Epidermal melanocyte (primary cell): Measurements from ENCODE around the gene UQCR11.

ENCODE experiments used
- DNase-seq: peaks from one replicate; pipeline ENCODE4 v3.0.0; 2011; ENCODE audit warnings: low spot score; ENCODE audit not compliant: insufficient read length

The UQCR11 gene

DNA sequence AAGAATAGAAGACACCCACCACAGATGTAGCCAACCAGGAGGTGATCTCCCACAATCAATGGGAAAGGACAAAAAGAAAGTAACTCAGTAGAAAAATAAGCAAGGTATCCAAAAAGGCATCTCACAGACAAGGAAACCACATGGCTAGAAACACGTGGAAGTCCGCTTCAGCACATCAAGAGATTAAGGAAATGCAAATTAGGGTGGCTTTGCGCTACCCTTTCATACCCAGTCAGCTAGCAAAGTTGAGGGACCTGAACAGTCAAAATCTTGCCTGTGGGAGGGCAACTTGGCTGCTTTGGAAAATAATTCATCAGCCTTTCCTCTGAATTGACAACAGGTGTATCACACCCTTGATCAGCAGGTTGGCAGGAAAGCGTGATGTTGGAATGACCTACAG lies 11.6 kb upstream of the UQCR11 start:
- no peak for DNase-seq

DNA sequence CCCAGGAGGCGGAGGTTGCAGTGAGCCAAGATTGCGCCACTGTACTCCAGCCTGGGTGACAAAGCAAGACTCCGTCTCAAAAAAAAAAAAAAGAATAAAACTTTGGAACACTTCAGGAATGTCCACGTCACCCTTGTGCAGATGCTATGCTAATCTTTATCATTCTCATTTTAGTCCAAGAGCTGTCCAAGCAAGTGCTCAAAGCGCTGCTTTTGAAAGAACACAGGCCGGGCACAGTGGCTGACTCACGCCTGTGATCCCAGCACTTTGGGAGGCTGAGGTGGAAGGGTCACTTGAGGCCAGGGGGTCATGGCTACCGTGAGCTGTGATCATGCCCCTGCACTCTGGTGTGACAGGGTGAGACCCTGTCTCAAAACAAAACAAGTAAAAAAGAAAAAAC lies 11.1 kb upstream of the UQCR11 start:
- no peak for DNase-seq

DNA sequence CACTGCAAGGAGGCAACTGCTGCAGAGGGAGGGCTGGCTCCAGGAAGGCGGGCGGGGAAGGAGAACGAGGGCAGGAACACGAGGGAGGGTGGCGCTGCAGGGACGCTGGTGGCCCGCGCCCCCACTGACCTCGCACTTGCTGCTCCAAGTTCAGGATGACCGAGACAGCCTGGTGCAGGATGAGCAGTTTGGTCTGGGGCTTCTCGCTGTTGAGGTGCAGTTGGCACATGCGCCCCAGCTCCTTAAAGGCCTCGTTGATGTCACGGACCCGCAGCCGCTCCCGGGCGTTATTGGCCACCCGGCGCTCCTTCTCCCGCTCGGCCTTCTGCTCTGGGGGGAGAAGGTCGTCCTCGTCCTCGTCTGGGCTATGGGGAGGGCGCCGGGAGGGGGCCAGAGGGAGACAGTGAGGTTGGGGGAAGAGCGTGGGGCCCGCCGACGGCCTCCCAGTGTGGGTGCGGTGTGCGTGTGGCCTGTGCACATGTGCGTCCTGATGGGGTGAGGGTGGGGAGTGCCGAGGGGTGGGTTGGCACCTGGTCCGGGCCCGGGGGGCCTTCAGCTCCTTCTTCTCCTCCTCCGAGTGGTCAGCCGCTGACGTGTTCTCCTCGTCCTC lies 10.0 kb upstream of the UQCR11 start:
- no peak for DNase-seq

DNA sequence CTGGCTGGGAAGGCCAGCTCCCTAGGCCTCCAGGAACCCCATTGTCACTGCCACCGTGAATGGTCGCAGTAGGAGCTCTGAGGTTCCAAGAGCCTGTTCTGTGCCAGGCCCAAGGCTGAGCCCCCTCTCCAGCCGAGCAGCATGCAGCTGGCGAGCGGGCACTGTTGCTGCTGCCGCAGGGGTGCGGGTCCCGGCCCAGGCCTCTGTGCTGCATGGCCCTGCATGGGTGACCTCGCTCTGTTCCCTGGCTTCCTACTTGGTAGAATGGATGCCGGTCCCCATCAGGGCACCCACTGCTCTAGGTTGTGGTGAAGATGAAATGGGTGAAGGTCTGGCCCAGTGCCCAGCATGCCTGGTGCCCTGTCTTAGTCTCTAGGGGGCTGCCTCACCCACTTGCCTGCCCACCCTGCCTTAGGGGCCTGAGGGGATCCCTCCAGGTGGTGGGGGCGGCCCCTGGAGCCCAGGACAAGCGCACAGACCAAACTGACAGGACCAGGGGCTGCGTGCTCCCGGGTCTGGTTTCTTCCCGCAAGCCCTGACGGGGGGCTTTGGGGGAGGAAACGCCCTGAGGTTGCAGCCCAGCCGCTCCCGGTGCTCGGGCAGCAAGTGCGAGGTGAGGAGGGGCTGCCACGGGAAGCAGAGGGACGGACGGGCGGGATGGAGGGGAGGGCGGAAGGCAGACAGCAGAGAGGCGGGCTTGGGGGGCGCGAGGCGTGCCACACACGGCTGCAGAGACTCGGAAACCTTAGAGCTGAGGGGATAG lies 8.7 kb upstream of the UQCR11 start:
- no peak for DNase-seq

DNA sequence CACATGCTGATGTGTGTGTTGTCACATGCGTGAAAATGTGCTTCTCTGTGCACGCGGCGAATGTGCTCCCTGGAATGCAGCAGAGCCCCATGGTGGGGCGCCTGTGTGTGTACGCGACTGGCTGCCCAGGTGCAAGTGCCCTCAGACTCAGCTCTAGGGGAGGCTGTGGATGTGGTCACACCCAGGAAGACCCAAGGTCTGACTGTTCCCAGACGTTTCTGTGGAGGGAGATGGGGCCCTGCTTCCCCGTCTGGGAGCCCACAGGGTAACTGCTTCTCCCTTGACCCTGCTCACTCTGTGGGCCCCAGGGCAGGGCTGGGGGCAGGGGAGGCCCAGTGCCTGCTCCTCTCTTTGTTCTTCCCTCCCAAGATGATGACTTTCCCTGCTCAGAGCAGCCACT lies 7.9 kb upstream of the UQCR11 start:
- no peak for DNase-seq

DNA sequence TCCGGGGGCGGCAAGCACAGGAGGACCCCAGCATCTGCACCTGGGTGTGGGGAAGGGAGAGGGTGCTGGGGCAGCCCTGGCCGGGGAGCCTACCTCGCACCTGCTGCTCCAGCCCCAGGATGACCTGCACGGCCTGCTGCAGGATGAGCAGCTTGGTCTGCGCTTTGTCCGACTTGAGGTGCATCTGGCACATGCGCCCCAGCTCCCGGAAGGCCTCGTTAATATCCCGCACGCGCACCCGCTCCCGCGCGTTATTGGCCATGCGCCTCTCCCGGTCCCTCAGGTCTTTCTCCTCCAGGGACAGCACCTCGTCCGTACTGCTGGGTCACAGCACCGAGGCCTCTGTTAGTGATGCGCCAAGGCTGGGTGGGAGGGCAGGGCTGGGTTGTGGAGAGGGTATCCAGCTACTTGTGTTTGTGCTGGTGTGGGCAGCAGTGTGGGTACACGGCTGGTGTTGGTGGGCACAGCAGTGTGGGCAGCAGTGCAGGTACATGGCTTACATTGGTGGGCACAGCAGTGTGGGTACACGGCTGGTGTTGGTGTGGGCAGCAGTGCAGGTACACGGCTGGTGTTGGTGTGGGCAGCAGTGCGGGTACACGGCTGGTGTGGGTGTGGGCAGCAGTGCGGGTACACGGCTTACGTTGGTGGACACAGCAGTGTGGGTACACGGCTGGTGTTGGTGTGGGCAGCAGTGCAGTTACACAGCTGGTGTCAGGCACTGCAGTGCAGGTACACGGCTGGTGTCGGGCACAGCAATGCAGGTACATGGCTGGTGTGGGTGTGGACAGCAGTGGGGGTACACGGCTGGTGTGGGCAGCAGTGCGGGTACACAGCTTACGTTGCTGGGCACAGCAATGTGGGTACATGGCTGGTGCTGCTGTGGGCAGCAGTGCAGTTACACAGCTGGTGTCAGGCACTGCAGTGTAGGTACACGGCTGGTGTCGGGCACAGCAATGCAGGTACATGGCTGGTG lies 7.1 kb upstream of the UQCR11 start:
- no peak for DNase-seq

DNA sequence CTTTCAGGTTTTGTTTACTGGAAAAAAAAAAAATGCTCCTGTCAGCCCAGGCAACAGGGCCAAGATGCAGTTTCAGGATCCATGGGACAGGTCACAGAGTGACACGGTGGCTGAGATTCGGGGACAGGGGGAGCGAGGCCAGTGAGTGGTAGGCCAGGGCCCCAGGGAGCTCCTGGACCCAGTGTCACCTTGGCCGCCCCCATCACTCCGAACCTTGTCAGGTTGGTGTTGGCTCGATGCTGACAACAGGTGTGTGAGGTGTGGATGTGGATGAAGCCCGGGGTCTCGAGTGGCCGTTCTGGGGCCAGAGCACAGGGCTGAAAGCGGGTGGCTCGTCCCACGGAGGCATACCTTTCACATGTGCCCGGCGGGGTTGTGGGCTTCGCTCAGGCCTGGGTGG lies 6.1 kb upstream of the UQCR11 start:
- DNase-seq, result no peak

DNA sequence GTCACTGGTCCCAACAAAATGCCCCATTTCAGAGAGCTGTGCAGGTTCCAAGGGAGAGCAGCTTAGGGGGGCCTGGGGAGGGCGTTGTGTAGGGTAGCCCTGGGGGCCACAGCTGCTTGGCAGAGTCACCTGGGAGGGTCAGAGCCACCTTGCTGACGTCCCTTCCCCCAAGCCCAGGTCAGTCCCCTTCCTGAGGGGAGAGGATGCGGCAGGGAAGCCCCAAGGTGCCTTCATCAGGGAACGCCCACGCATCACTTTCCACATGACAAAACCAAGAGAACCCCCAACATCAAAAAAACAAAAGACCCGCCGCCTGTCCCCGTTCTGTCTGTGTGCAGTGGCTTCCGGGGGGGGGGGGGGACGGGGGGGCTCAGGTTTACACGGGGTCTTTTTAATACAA lies 5.3 kb upstream of the UQCR11 start:
- no peak for DNase-seq

DNA sequence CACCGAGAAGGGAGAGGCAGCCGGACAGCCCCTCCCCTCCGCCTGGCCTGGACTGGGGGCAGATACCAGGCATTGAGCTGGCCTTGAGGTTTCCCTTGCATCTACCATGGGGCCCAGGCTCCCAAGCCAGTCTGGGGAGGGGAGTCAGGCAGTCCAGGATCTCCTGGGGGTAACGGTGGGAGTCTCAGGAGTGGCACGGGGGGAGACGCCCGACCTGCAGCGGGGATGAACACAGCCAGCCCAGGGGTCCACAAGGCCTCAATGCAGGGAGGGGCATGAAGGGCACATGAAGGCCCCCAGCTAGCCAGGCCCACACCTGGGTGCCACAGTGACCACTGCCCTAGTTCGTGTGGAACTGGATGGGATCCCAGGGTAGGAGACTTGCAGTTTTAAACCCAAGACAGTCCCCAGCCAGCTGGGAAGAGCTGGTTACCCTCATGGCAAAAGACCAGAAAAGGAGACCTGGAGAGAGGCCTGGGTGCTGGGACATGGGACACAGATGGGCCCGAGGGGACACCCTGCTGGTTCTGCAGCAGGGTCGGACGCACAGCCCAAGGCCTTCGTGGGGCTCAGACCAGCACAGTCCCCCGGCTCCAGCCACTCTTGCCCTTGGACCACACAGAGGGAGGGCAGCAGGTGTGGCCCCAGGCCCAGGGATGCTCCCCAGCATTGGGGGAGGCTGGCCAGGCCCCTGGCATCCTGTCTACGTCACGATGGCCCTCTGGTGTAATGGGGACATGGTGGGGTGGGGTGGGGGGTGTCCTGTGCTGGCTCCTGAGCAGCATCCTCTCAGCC lies 4.6 kb upstream of the UQCR11 start:
- no peak for DNase-seq

DNA sequence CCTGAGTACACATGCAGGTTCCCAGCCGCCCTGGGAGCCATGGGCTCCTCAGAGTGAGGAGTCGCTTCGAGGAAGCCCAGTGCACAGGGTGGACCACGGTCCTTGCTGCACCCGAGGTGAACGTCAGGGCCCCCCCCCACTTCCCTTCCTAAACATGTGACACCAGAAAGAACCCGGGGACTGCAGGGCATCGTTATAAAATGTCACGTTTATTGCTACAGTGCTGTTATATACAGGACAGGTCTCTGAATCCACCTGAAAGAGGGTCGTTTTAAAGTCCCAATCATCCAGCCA lies 3.8 kb upstream of the UQCR11 start:
- no peak for DNase-seq

DNA sequence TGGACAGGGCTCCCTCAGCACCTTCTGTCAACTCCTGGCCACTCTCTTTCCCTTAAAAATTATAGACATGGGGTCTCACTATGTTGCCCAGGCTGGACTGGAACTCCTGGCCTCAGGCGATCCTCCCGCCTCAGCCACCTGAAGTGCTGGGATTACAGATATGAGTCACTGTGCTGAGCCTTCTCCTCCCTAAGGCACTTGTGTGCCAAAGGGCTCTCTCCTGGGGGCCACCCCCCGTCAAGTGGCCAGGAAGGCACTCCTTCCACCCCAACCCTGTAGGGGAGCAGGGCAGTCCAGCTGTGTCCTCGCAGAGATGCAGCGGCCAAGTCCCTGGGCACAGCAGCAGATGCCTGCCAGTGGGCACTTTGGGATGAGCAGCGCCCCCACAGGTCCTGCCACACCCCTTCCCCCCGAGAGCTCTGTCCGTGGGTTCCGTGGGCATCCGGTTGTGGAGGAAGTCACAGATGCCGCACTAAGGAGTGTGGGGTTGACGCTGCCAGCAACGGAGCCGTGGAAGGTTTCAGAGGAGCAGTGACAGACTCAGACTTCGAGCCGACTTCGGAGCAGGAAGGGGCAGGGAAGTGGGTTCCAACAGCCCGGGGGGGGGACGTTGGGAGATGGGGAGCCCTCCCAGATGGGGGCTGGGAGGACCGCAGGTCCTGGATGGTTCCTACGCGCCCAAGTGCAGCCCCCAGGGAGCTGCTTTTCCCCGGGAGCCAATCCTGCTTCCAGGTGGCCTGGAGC lies 3.3 kb upstream of the UQCR11 start:
- no peak for DNase-seq

DNA sequence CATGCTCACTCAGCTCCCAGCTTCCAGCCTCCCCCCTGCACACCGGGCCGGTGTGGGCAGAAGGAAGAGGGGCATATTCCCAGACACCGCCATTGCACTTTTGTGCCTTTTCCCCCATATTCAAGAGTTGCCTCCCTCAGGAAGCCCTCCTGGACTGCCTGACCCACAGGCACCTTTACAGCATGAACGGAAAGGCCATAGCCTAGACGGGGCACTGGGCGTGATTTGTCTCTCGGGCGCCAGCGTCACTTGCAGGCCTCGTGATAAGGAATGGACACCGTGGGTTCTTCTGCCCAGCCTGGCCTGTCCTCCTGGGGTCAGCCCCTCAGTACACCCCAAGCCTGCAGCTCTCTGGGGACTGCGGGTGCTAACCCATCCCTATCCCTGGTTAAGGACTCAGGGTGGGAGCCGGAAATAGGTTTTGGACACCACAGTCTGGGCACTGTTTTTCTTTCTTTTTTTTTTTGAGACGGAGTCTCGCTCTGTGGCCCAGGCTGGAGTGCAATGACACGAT lies 933 bp upstream of the UQCR11 start:
- no peak for DNase-seq

DNA sequence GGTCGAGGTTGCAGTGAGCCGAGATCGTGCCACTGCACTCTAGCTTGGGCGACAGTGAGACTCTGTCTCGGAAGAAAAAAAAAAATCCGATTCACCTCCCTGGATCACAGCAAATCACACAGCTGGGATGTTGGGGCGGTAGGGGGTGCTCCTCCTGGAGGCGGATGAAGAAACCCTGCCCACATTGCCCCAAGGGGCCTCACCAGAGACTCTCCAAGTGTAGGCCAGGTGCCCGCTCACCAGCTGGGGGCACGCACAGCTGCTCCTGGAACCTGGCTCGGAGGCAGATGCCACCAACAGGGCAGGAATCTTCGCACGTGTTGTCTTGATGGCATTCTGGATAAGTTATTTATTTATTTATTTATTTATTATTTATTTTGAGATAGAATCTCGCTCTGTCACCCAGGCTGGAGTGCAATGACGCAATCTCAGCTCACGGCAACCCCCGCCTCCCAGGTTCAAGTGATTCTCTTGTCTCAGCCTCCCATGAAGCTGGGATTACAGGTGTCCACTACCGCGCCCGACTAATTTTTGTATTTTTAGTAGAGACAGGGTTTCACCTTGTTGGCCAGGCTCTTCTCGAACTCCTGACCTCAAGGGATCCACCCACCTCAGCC lies 3.1 kb downstream of the UQCR11 start:
- DNase-seq, result no peak

DNA sequence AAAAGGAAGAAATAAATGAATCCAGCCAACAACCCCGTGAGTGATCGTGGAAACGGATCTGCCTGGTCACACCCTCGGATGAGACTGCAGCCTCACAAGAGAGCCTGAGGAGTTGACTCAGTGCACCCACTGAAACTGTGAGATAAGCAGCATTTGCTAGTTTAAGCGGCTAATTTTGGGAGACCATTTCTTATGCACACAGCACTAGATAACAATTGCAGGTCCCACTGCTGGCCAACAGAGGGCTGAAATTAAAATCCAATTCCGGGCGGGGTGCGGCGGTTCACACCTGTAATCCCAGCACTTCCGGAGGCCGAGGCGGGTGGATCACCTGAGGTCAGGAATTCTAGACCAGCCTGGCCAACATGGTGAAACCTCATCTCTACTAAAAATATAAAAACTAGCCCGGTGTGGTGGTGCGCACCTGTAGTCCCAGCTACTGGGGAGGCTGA lies 3.6 kb downstream of the UQCR11 start:
- no peak for DNase-seq

DNA sequence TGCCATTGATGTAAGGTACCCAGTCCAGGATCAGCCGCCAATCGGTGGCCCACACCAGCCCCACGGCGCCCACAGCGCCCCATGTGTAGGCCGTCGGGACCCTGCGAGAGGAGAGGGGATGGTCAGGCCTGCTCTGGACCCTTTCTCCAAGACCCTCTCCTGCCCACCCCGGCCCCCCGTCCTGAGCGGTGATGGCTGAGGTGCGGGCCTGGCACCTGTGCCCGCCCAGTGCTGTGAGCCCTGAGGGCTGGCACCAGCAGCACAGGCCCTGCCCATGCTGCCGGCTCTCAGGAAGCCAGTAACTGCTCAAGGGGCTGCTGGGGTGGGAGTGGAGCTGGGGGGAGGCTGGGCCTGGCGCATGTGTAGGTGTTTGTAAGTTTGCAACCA lies 5.8 kb downstream of the UQCR11 start:
- DNase-seq, result no peak

DNA sequence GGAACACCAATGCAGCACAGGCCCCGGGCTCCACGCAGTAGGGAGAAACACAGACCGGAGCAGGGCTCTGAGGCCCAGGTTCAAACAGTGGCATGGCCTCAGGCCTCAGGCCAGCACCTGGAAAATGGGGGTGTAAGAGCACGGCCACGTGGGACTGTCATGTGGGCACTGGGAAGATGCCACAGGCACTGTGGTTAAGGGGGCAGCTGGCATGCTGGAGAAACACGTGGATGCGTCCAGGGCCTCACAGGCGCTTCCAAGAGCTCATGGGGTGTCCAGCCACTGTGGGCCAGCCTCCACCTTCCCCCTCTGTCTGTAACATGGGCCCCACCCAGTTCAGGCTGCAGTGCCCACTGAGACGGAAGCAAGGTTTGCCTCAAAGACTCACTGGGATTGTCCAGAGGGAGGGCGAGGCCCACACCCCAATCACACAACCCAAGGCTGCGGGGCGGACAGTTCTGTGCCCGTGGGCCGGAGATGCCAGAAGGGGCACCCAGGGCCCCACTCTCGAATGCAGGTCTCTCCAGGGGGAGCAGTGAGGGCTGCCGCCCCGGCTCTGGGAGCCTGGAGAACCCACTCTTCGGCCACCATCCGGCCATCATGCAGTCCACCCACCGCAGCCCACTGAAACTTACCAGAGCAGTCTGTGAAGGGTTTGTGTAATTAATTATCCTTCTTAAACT lies 6.3 kb downstream of the UQCR11 start:
- no peak for DNase-seq

DNA sequence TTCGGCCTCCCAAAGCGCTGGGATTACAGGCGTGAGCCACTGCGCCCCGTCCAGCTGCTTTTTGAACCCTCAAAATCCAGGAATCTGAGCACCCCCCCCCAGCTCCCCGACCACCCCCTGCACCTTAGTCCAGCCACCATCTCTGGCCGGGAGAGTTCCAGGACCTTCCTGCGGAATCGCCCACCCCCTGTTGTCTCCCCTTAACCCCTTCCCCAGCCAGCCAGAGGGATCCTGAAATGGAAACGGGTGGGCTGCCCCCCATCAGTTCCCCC lies 11.8 kb downstream of the UQCR11 start:
- no peak for DNase-seq

DNA sequence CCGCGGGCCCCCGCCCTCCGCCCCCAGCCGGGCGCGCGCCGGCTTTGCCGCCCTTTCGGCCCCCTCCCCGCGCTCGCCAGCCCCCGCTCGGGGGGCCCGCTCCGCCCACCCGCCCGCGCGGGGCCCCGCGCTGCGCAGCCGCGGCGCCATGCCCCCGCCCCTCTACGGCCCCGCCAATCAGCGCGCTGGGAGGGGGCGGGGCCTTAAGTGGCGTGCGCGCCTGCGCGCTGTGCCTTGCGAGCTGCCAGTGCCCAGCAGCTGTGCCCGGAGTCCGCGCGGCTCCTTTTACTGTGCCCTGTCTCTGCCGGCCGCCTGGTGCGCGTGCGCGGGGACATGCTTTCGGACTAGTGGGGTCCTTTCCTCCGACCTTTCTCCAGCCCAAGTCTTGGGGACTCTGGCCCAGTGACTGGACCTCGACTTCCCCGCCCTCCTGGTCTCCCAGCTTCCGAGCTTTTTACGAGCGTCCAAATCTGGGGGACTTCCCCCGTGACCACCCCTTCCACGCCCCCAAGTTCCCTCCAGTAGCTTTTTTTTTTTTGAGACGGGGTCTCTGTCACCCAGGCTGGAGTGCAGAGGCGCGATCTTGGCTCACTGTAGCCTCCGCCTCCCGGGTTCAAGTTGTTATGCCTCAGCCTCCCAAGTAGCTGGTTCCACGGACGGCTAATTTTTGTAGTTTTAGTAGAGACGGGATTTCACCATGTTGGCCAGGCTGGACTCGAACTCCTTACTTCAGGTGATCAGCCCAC lies 12.3 kb downstream of the UQCR11 start, which contains the start of gene MBD3:
MBD3 (minus strand) TSS at position 111 of the 746 bp plus-strand sequence. CDS start 234 bp downstream, outside the sequence.
- peak; percentile 94 for DNase-seq
